H1 (cell line): ENCODE data around the gene OGFR. TPM values are rescaled to one million over a fixed set of nuclear protein-coding genes. Genes with fewer than 3 reads are reported as not detected.
A peak's percentile ranks its signal among the peaks of the same experiment; 100 is the strongest.

ENCODE experiments used
- CTCF ChIA-PET: fragments of 300-600 bp; sonication (Branson Sonifier 250); formaldehyde crosslinking; loops from one replicate; lab custom pipeline; 2021; ENCODE audit not compliant: partially characterized antibody; lab: Charles Lee
- POLR2A ChIA-PET: fragments of 300-600 bp; sonication (Branson Sonifier 250); formaldehyde crosslinking; loops from one replicate; lab custom pipeline; 2021; ENCODE audit warnings: inconsistent platforms; ENCODE audit not compliant: partially characterized antibody; lab: Charles Lee
- DNase-seq, 2 experiments: peaks; one replicate each; pipeline versions ENCODE4 v3.0.0 to v3.0.0-alpha.2; 2010 to 2022; ENCODE audit warnings: low spot score in 2 of 2, low read depth in 1 of 2, mixed read lengths in 1 of 2
- FAIRE-seq: peaks from 2 replicates; lab custom pipeline; 2011; peaks lifted over from hg19 to GRCh38; lab: Jason Lieb, UNC
- H2AFZ ChIP-seq: 2 replicates; pipeline ENCODE4 v1.8.1; 2012; ENCODE audit warnings: low read length, inconsistent platforms
- H2AK5ac ChIP-seq: 2 replicates; pipeline ENCODE4 v1.6.1; 2013; ENCODE audit warnings: low read depth, low read length
- H2BK120ac ChIP-seq: replicated peaks from 2 replicates; pipeline ENCODE3; 2013; ENCODE audit warnings: low read depth, low read length, inconsistent platforms
- H2BK12ac ChIP-seq: 2 replicates; pipeline ENCODE4 v1.6.1; 2013; ENCODE audit warnings: low read depth, low read length
- H2BK15ac ChIP-seq: 2 replicates; pipeline ENCODE4 v1.6.1; 2013; ENCODE audit warnings: low read length
- H2BK20ac ChIP-seq: 2 replicates; pipeline ENCODE4 v1.6.1; 2013; ENCODE audit warnings: low read length
- H2BK5ac ChIP-seq: 2 replicates; pipeline ENCODE4 v1.6.1; 2013; ENCODE audit warnings: low read depth, low read length
- H3K14ac ChIP-seq: 2 replicates; pipeline ENCODE4 v1.6.1; 2013; ENCODE audit warnings: inconsistent platforms; ENCODE audit not compliant: insufficient read length
- H3K18ac ChIP-seq: 2 replicates; pipeline ENCODE4 v1.6.1; 2013; ENCODE audit warnings: low read length; ENCODE audit errors: extremely low read depth
- H3K23ac ChIP-seq: 2 replicates; pipeline ENCODE4 v1.6.1; 2013; ENCODE audit warnings: inconsistent platforms; ENCODE audit not compliant: insufficient read length
- H3K23me2 ChIP-seq: 2 replicates; pipeline ENCODE4 v1.6.1; 2013; ENCODE audit warnings: low read depth, low read length
- H3K27ac ChIP-seq: 2 replicates; pipeline ENCODE4 v1.6.1; 2011; ENCODE audit warnings: low read depth, low read length, inconsistent platforms
- H3K27me3 ChIP-seq, 4 experiments: replicated peaks in 1 of 4; 1 replicate in 1 of 4; 2 replicates in 3 of 4; pipeline versions ENCODE4 v1.6.1 to v1.8.1; 2011 to 2013; ENCODE audit warnings: low read length in 3 of 4, mild to moderate bottlenecking in 3 of 4, inconsistent platforms in 2 of 4, mixed read lengths in 2 of 4, moderate library complexity in 1 of 4; ENCODE audit not compliant: control insufficient read depth in 3 of 4, insufficient read depth in 3 of 4; ENCODE audit errors: extremely low read depth in 1 of 4
- H3K36me3 ChIP-seq, 4 experiments: 2 replicates each; pipeline versions ENCODE4 v1.6.1 to v1.8.1; 2011 to 2013; ENCODE audit warnings: mild to moderate bottlenecking in 4 of 4, low read length in 3 of 4, moderate library complexity in 2 of 4, control low read depth in 1 of 4, inconsistent platforms in 1 of 4; ENCODE audit not compliant: insufficient read depth in 4 of 4, control insufficient read depth in 2 of 4
- H3K4ac ChIP-seq: replicated peaks from 2 replicates; pipeline ENCODE3; 2013; ENCODE audit warnings: low read length, low read depth, mixed read lengths, inconsistent platforms; ENCODE audit not compliant: insufficient read length
- H3K4me1 ChIP-seq, 4 experiments: replicated peaks in 1 of 4; 1 replicate in 1 of 4; 2 replicates in 3 of 4; pipeline versions ENCODE4 v1.6.1 to v1.8.1; 2011 to 2013; ENCODE audit warnings: low read length in 3 of 4, inconsistent platforms in 2 of 4, mixed read lengths in 1 of 4; ENCODE audit not compliant: insufficient read depth in 4 of 4, control insufficient read depth in 3 of 4
- H3K4me2 ChIP-seq, 2 experiments: 2 replicates each; pipeline versions ENCODE4 v1.6.1 to v1.8.1; 2011 to 2013; ENCODE audit warnings: low read depth in 2 of 2, low read length in 2 of 2, control low read depth in 1 of 2, inconsistent platforms in 1 of 2, mild to moderate bottlenecking in 1 of 2; ENCODE audit not compliant: insufficient read depth in 1 of 2
- H3K4me3 ChIP-seq, 4 experiments: fragments of 200-600, 300-600 bp in 1 of 4; sonication (generic), shearing (Covaris generic), sonication (Bioruptor Twin) in 1 of 4; 2 replicates each; pipeline versions ENCODE4 v1.5.1 to v1.8.1; 2011 to 2016; ENCODE audit warnings: low read length in 4 of 4, low read depth in 3 of 4, control low read depth in 2 of 4, inconsistent platforms in 2 of 4, mild to moderate bottlenecking in 2 of 4, mixed read lengths in 1 of 4, moderate library complexity in 1 of 4; ENCODE audit not compliant: insufficient read depth in 2 of 4; ENCODE audit errors: extremely low read depth in 1 of 4
- H3K56ac ChIP-seq: replicated peaks from 2 replicates; pipeline ENCODE3; 2013; ENCODE audit warnings: low read depth, mild to moderate bottlenecking, mixed read lengths, low read length, inconsistent platforms; ENCODE audit not compliant: insufficient read length
- H3K79me1 ChIP-seq: 2 replicates; pipeline ENCODE4 v1.6.1; 2013; ENCODE audit warnings: low read depth, low read length, control low read depth
- H3K79me2 ChIP-seq, 2 experiments: 2 replicates each; pipeline versions ENCODE4 v1.6.1 to v1.8.1; 2012 to 2013; ENCODE audit warnings: low read length in 2 of 2, mild to moderate bottlenecking in 2 of 2, inconsistent platforms in 1 of 2; ENCODE audit not compliant: insufficient read depth in 2 of 2, control insufficient read depth in 1 of 2
- H3K9ac ChIP-seq, 4 experiments: replicated peaks in 1 of 4; 1 replicate in 1 of 4; 2 replicates in 3 of 4; pipeline versions ENCODE4 v1.6.1 to v1.8.1; 2011 to 2013; ENCODE audit warnings: low read depth in 3 of 4, low read length in 3 of 4, control low read depth in 2 of 4, mild to moderate bottlenecking in 2 of 4, moderate library complexity in 2 of 4, inconsistent platforms in 1 of 4; ENCODE audit errors: extremely low read depth in 1 of 4
- H3K9me3 ChIP-seq, 2 experiments: 2 replicates each; pipeline versions ENCODE4 v1.6.1 to v1.8.1; 2012 to 2013; ENCODE audit warnings: mild to moderate bottlenecking in 2 of 2, moderate library complexity in 2 of 2, control low read depth in 1 of 2, inconsistent platforms in 1 of 2, low read depth in 1 of 2, low read length in 1 of 2, mixed read lengths in 1 of 2; ENCODE audit not compliant: insufficient read depth in 2 of 2
- H4K20me1 ChIP-seq, 2 experiments: replicated peaks in 1 of 2; 2 replicates each; pipeline versions ENCODE3 to v1.8.1; 2011 to 2013; ENCODE audit warnings: inconsistent platforms in 2 of 2, low read length in 2 of 2, mild to moderate bottlenecking in 1 of 2; ENCODE audit not compliant: insufficient read depth in 2 of 2, control insufficient read depth in 1 of 2
- H4K5ac ChIP-seq: 2 replicates; pipeline ENCODE4 v1.6.1; 2013; ENCODE audit warnings: low read length, low read depth, mixed read lengths, inconsistent platforms; ENCODE audit not compliant: insufficient read length
- H4K8ac ChIP-seq: 2 replicates; pipeline ENCODE4 v1.8.0; 2013; ENCODE audit warnings: mild to moderate bottlenecking, moderate library complexity, low read length, inconsistent platforms; ENCODE audit not compliant: insufficient read depth; ENCODE audit errors: extremely low read depth
- H4K91ac ChIP-seq: replicated peaks from 2 replicates; pipeline ENCODE3; 2013; ENCODE audit warnings: low read length, mixed read lengths, inconsistent platforms; ENCODE audit not compliant: insufficient read length
- BRCA1 ChIP-seq: IDR thresholded peaks from 2 replicates; pipeline ENCODE4 v1.6.1; 2012; ENCODE audit warnings: low read depth, low read length, improper control_type of control experiment
- CBX8 ChIP-seq: fragments of 300-800, 300-1000 bp; sonication (generic); IDR thresholded peaks from 2 replicates; pipeline ENCODE4 v1.7.1; 2016; ENCODE audit warnings: low read depth, low read length, borderline replicate concordance
- CEBPB ChIP-seq: IDR thresholded peaks from 2 replicates; pipeline ENCODE4 v1.6.1; 2012; ENCODE audit warnings: low read depth, low read length
- EGR1 ChIP-seq: IDR thresholded peaks from 2 replicates; pipeline ENCODE4 v1.6.1; 2011; ENCODE audit warnings: low read depth, low read length, borderline replicate concordance
- JUND ChIP-seq: IDR thresholded peaks from 2 replicates; pipeline ENCODE4 v1.6.1; 2011; ENCODE audit warnings: mild to moderate bottlenecking, improper control_type of control experiment, low read length
- KDM1A ChIP-seq: fragments of 200-600, 300-600 bp; sonication (generic); IDR thresholded peaks from 2 replicates; pipeline ENCODE4 v1.7.1; 2016; ENCODE audit warnings: mild to moderate bottlenecking, low read length, borderline replicate concordance
- PHF8 ChIP-seq: fragments of 200-600 bp; sonication (generic); conservative IDR thresholded peaks from 2 replicates; pipeline ENCODE4 v1.7.1; 2012; ENCODE audit warnings: low read depth, mild to moderate bottlenecking, inconsistent platforms, low read length, moderate library complexity
- POLR2AphosphoS5 ChIP-seq: IDR thresholded peaks from 2 replicates; pipeline ENCODE4 v1.6.1; 2011; ENCODE audit warnings: low read depth, low read length
- SIRT6 ChIP-seq: IDR thresholded peaks from one replicate; pipeline ENCODE4 v1.7.1; 2012; ENCODE audit warnings: low read length, inconsistent platforms
- SRF ChIP-seq: IDR thresholded peaks from 2 replicates; pipeline ENCODE4 v1.6.1; 2011; ENCODE audit warnings: mild to moderate bottlenecking, low read depth, low read length, moderate library complexity
- TCF12 ChIP-seq: IDR thresholded peaks from 2 replicates; pipeline ENCODE4 v1.6.1; 2011; ENCODE audit warnings: low read depth, mild to moderate bottlenecking, low read length
- TEAD4 ChIP-seq: IDR thresholded peaks from 2 replicates; pipeline ENCODE4 v1.6.1; 2012; ENCODE audit warnings: low read depth, low read length, inconsistent platforms, mixed read lengths
- WGBS, 2 experiments: shearing (Covaris generic) in 1 of 2; methylation state at CpG; one replicate each; pipeline versions ENCODE4 v1.1.6 to v1.1.7; 2013 to 2015; ENCODE audit warnings: low lambda C conversion rate in 2 of 2, mixed read lengths in 2 of 2, inconsistent platforms in 1 of 2, low coverage in 1 of 2, missing lambda C conversion rate in 1 of 2; ENCODE audit not compliant: insufficient replicate concordance in 2 of 2, insufficient coverage in 1 of 2, insufficient read length in 1 of 2; ENCODE audit errors: extremely low coverage in 1 of 2, missing lambda C conversion rate in 1 of 2; 5-methylcytosine and 5-hydroxymethylcytosine counted together
- polyA plus RNA-seq, 7 experiments: library from polyadenylated mRNA; depleted of rRNA in 3 of 7; stranded (reverse) in 5 of 7; unstranded in 2 of 7; fragments of >200 nt in 5 of 7; fragments of 200-250 nt in 2 of 7; gene quantifications; 1 replicate in 5 of 7; 2 replicates in 1 of 7; 4 replicates in 1 of 7; pipeline versions ENCODE4 v1.2.1 to v1.2.3, GENCODE V29; 2011 to 2013; ENCODE audit warnings: missing spikeins in 2 of 7, mixed read lengths in 2 of 7
- total RNA-seq: library from RNA; stranded (reverse); fragmentation: NEBNext Ultra II Directional; extraction: Animal tissue kit (Norgen Biotek cat#: 25700); gene quantifications from 2 replicates; pipeline ENCODE4 v1.2.1, GENCODE V29; 2021

OGFR gene
- total and polyA plus RNA-seq, 2 of the 8 experiments (the other 6 are each of a cell fraction or from before 2014, with no cell fraction given), result 13.9 to 25.1 TPM

DNA sequence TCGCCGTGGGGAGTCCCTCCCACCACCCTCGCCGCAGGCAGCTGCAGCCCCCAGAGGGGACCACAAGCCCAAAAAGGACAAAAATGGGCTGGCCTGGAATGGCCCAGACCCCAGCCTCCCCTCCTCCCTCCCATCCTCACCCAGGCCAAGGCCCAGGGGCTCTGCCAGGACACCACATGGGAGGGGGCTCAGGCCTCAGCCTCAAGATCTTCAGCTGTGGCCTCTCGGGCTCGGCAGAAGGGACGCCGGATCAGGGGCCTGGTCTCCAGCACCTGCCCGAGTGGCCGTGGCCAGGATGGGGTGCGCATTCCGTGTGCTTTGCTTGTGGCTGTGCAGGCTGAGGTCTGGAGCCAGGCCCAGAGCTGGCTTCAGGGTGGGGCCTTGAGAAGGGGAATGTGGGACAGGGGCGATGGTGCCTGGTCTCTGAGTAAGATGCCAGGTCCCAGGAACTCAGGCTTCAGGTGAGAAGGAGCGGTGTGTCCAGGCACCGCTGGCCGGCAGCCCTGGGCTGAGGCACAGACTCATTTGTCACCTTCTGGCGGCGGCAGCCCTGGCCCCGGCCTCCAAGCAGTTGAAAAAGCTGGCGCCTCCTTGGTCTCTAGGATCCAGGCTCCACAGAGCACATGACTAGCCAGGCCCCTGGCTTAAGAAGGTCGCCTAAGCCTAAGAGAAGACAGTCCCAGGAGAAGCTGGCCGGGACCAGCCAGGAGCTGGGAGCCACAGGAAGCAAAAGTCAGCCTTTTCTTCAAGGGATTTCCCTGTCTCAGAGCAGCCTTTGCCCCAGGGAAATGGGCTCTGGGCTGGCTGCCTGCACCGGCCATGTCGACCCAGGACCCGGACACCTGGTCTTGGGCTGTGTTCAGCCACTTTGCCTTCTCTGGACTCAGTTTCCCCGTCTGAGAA is 43.5 kb upstream of the OGFR start:
- Histone ChIP-seq H2BK120ac (no peak overlapping the region), H3K4me2 (no peak overlapping the region), H4K91ac (no peak overlapping the region), H3K9ac (no peak overlapping the region; a peak in 1 of 7 replicates), H3K18ac (no peak overlapping the region), H3K9me3 (no peaks in the 10 kb centered on the region), H2BK12ac (no peak overlapping the region), H3K4me1 (no peaks in the 10 kb centered on the region; a peak in 3 of 7 replicates), H3K79me2 (no peaks in the 10 kb centered on the region), H2AK5ac (0 out of 2 replicates have a peak overlapping the region, but pooled peaks have one; percentile 65), H3K4ac (no peak overlapping the region), H2BK5ac (peak overlapping the region; percentile 16; the same call in 1 of the 2 replicates), H3K56ac (no peak overlapping the region), H3K14ac (no peak overlapping the region), H3K27ac (no peak overlapping the region), H3K27me3 (no peaks in the 10 kb centered on the region; a peak in 2 of 7 replicates), H3K79me1 (no peaks in the 10 kb centered on the region), H3K4me3 (no peak overlapping the region), H3K36me3 (no peaks in the 10 kb centered on the region), H4K5ac (no peak overlapping the region), H2BK15ac (no peak overlapping the region), H4K8ac (peak overlapping the region; percentile 85), H2BK20ac (no peak overlapping the region), H2AFZ (no peak overlapping the region), H3K23ac (no peak overlapping the region), H4K20me1 (peaks cover 0 to 1% of the 10 kb centered on the region in 2 experiments), H3K23me2 (no peaks in the 10 kb centered on the region)
- ChIA-PET POLR2A (interaction anchor here (0.7 to 1.6 kb wide), 2 partner anchors 10 kb away, joined by 3 to 5 read pairs; no protein-coding TSS in a partner anchor), CTCF (interaction anchor here (0.6 to 1.3 kb wide), 4 partner anchors 16 to 63 kb away, joined by 3 to 5 read pairs (median 4); no protein-coding TSS in a partner anchor)
- WGBS, 2 experiments, result 89% methylated on average over 22 of the region's 26 CpGs; no CpG with 5 or more reads in 1 of the 2 experiments
- FAIRE-seq (no peak), DNase-seq (no peak)
- TF ChIP-seq SRF (no peak), TCF12 (no peak), CEBPB (no peak), EGR1 (no peak), TEAD4 (no peak), BRCA1 (no peak), KDM1A (no peak), CBX8 (no peak), SIRT6 (no peak), PHF8 (no peak), JUND (no peak), POLR2AphosphoS5 (no peak)
